H9 (cell line): Measurements from ENCODE around the gene ENC1. TPM values are rescaled to one million over a fixed set of nuclear protein-coding genes. Genes with fewer than 3 reads are reported as not detected.

Experiments used
- DNase-seq: peaks from one replicate; pipeline ENCODE4 v3.0.0-alpha.2; 2017
- H2AFZ ChIP-seq: one replicate; pipeline ENCODE4 v1.6.1; 2013; ENCODE audit warnings: mild to moderate bottlenecking, low read length, control low read depth, moderate library complexity
- H2AK5ac ChIP-seq: 2 replicates; pipeline ENCODE4 v1.6.1; 2013; ENCODE audit warnings: low read length, control low read depth, mixed read lengths; ENCODE audit not compliant: insufficient read length
- H2BK120ac ChIP-seq: one replicate; pipeline ENCODE4 v1.6.1; 2013; ENCODE audit warnings: low read depth, mild to moderate bottlenecking, low read length, control low read depth, inconsistent platforms; ENCODE audit not compliant: poor library complexity, severe bottlenecking
- H2BK12ac ChIP-seq: 2 replicates; pipeline ENCODE4 v1.6.1; 2013; ENCODE audit warnings: low read length, control low read depth, mixed read lengths, low read depth; ENCODE audit not compliant: insufficient read length
- H2BK15ac ChIP-seq: 2 replicates; pipeline ENCODE4 v1.6.1; 2013; ENCODE audit warnings: low read depth, low read length, control low read depth
- H2BK20ac ChIP-seq: one replicate; pipeline ENCODE4 v1.6.1; 2013; ENCODE audit warnings: low read depth, mild to moderate bottlenecking, low read length, control low read depth, inconsistent platforms; ENCODE audit not compliant: poor library complexity, severe bottlenecking
- H2BK5ac ChIP-seq: 2 replicates; pipeline ENCODE4 v1.6.1; 2013; ENCODE audit warnings: low read length, control low read depth, mixed read lengths; ENCODE audit not compliant: insufficient read length
- H3K14ac ChIP-seq: 2 replicates; pipeline ENCODE4 v1.6.1; 2013; ENCODE audit warnings: low read length, control low read depth; ENCODE audit not compliant: insufficient read depth
- H3K18ac ChIP-seq: 2 replicates; pipeline ENCODE4 v1.6.1; 2013; ENCODE audit warnings: low read depth, mild to moderate bottlenecking, mixed read lengths, low read length, control low read depth; ENCODE audit not compliant: insufficient read length
- H3K23ac ChIP-seq: 2 replicates; pipeline ENCODE4 v1.6.1; 2013; ENCODE audit warnings: low read length, control low read depth, mixed read lengths, low read depth; ENCODE audit not compliant: insufficient read length
- H3K23me2 ChIP-seq: 2 replicates; pipeline ENCODE4 v1.6.1; 2013; ENCODE audit warnings: low read depth, mild to moderate bottlenecking, mixed read lengths, low read length, control low read depth; ENCODE audit not compliant: insufficient read length, poor library complexity, severe bottlenecking
- H3K27ac ChIP-seq: 2 replicates; pipeline ENCODE4 v1.5.1; 2013; ENCODE audit warnings: low read length, control low read depth, mixed read lengths, low read depth; ENCODE audit not compliant: insufficient read length
- H3K27me3 ChIP-seq: 2 replicates; pipeline ENCODE4 v1.6.1; 2013; ENCODE audit warnings: low read length, control low read depth, inconsistent platforms; ENCODE audit not compliant: insufficient read depth
- H3K4ac ChIP-seq: 2 replicates; pipeline ENCODE4 v1.6.1; 2013; ENCODE audit warnings: low read depth, mild to moderate bottlenecking, control low read depth, inconsistent platforms, low read length, moderate library complexity
- H3K4me1 ChIP-seq: 2 replicates; pipeline ENCODE4 v1.6.1; 2013; ENCODE audit warnings: low read length, control low read depth, inconsistent platforms; ENCODE audit not compliant: insufficient read depth
- H3K4me2 ChIP-seq: 2 replicates; pipeline ENCODE4 v1.6.1; 2013; ENCODE audit warnings: low read length, control low read depth, mixed read lengths; ENCODE audit not compliant: insufficient read length, insufficient read depth
- H3K56ac ChIP-seq: 2 replicates; pipeline ENCODE4 v1.6.1; 2013; ENCODE audit warnings: low read depth, mild to moderate bottlenecking, mixed read lengths, low read length, control low read depth; ENCODE audit not compliant: insufficient read length
- H3K79me1 ChIP-seq: 2 replicates; pipeline ENCODE4 v1.6.1; 2013; ENCODE audit warnings: low read depth, mild to moderate bottlenecking, moderate library complexity, low read length, control low read depth, inconsistent platforms; ENCODE audit not compliant: insufficient read depth, poor library complexity, severe bottlenecking
- H3K79me2 ChIP-seq: 2 replicates; pipeline ENCODE4 v1.6.1; 2013; ENCODE audit warnings: low read length, control low read depth, inconsistent platforms; ENCODE audit not compliant: insufficient read depth
- H3K9ac ChIP-seq: 2 replicates; pipeline ENCODE4 v1.6.1; 2013; ENCODE audit warnings: low read length, control low read depth, mixed read lengths; ENCODE audit not compliant: insufficient read length; ENCODE audit errors: extremely low read depth
- H3K9me3 ChIP-seq: one replicate; pipeline ENCODE4 v1.6.1; 2013; ENCODE audit warnings: low read depth, low read length, inconsistent platforms; ENCODE audit not compliant: control insufficient read depth
- H3T11ph ChIP-seq: one replicate; pipeline ENCODE4 v1.6.1; 2013; ENCODE audit warnings: mild to moderate bottlenecking, low read length, control low read depth, inconsistent platforms
- H4K20me1 ChIP-seq: one replicate; pipeline ENCODE4 v1.6.1; 2013; ENCODE audit not compliant: control insufficient read depth, insufficient read length, insufficient read depth
- H4K5ac ChIP-seq: 2 replicates; pipeline ENCODE4 v1.6.1; 2013; ENCODE audit warnings: low read depth, mild to moderate bottlenecking, mixed read lengths, low read length, control low read depth; ENCODE audit not compliant: insufficient read length
- H4K8ac ChIP-seq: replicated peaks from 2 replicates; pipeline ENCODE4 v1.6.1; 2013; ENCODE audit warnings: low read length, control low read depth, mixed read lengths, low read depth; ENCODE audit not compliant: insufficient read length
- H4K91ac ChIP-seq: 2 replicates; pipeline ENCODE4 v1.6.1; 2013; ENCODE audit warnings: low read depth, mild to moderate bottlenecking, moderate library complexity, mixed read lengths, low read length, control low read depth; ENCODE audit not compliant: insufficient read length
- H3K27ac Mint-ChIP-seq, 3 experiments: 2 replicates in 2 of 3; 3 replicates in 1 of 3; pipeline ENCODE4 v1.8.0; 2020 to 2021; ENCODE audit warnings: mixed read lengths in 3 of 3, mild to moderate bottlenecking in 1 of 3, moderate library complexity in 1 of 3
- H3K27me3 Mint-ChIP-seq: 2 replicates; pipeline ENCODE4 v1.8.0; 2021; ENCODE audit warnings: low read depth, mild to moderate bottlenecking, moderate library complexity, mixed read lengths
- H3K36me3 Mint-ChIP-seq, 3 experiments: 2 replicates in 2 of 3; 3 replicates in 1 of 3; pipeline ENCODE4 v1.8.0; 2020 to 2021; ENCODE audit warnings: low read depth in 3 of 3, mixed read lengths in 3 of 3; ENCODE audit not compliant: insufficient read depth in 1 of 3
- H3K4me1 Mint-ChIP-seq, 2 experiments: 2 replicates each; pipeline ENCODE4 v1.8.0; 2020; ENCODE audit warnings: mixed read lengths in 2 of 2
- H3K4me3 Mint-ChIP-seq, 2 experiments: 2 replicates in 1 of 2; 3 replicates in 1 of 2; pipeline ENCODE4 v1.8.0; 2020 to 2021; ENCODE audit warnings: mild to moderate bottlenecking in 2 of 2, mixed read lengths in 2 of 2, moderate library complexity in 1 of 2
- H3K9me3 Mint-ChIP-seq, 2 experiments: 2 replicates in 1 of 2; 3 replicates in 1 of 2; pipeline ENCODE4 v1.8.0; 2020; ENCODE audit warnings: mild to moderate bottlenecking in 2 of 2, mixed read lengths in 2 of 2, moderate library complexity in 1 of 2
- WGBS: extraction: QIAGEN DNeasy Blood & Tissue Kit; methylation state at CpG from one replicate; pipeline ENCODE4 v1.1.7; 2013; ENCODE audit warnings: missing lambda C conversion rate, low lambda C conversion rate, mixed read lengths; ENCODE audit not compliant: insufficient read length; ENCODE audit errors: extremely low coverage; 5-methylcytosine and 5-hydroxymethylcytosine counted together
- total RNA-seq: library from RNA; stranded (reverse); gene quantifications from 2 replicates; pipeline ENCODE4 v1.2.1, GENCODE V29; 2021
- TF ChIP-seq, protein P1 (sequence below): fragments of 200-600 bp; sonication (generic); conservative IDR thresholded peaks from 3 replicates; pipeline ENCODE4 v1.8.0; 2021; ENCODE audit warnings: antibody characterized with exemption, mild to moderate bottlenecking

ENC1 gene
- total RNA-seq, 1 experiment from 2014 or later, result 14.4 TPM

DNA sequence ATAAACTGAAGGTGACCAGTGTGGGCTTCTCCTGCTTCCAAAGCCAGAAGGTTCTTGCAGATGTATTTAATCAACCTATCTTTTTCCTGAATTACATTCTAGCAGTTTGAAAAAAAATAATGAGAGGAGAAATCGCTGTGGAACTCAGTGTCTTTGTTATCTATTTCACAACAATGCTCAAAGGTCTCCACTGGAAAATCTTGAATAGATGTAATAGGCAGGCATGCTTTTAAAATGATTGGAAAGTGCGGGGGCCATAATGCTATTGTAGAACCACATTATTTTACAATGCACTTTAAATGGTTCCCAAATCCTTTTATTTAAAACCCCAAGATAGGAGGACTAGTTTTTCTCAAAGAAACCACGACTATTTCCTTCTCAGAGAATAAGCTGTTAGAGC, 23.3 kb downstream of the ENC1 start:
- peaks cover 2 to 6% of the 10 kb centered on the region in 2 experiments; a peak in 2 of 5 replicates for H3K9me3 Mint-ChIP-seq
- Histone ChIP-seq H4K8ac (no peak overlapping the region), H2BK20ac (no peak overlapping the region), H3K9ac (no peak overlapping the region), H3K56ac (no peak overlapping the region), H3T11ph (no peak overlapping the region), H2AFZ (no peak overlapping the region), H3K4me1 (no peaks in the 10 kb centered on the region), H2BK120ac (no peak overlapping the region), H2AK5ac (no peak overlapping the region), H3K27ac (no peak overlapping the region), H3K27me3 (no peaks in the 10 kb centered on the region), H3K79me1 (no peaks in the 10 kb centered on the region), H3K9me3 (no peaks in the 10 kb centered on the region), H3K14ac (no peak overlapping the region), H2BK5ac (no peak overlapping the region), H4K20me1 (no peaks in the 10 kb centered on the region), H2BK15ac (no peak overlapping the region), H3K4me2 (no peak overlapping the region), H3K18ac (no peak overlapping the region), H3K4ac (no peak overlapping the region), H3K79me2 (no peaks in the 10 kb centered on the region), H3K23me2 (no peaks in the 10 kb centered on the region), H4K5ac (no peak overlapping the region), H3K23ac (no peak overlapping the region), H2BK12ac (no peak overlapping the region), H4K91ac (no peak overlapping the region)
- no CpG with 5 or more reads among the region's 3 CpGs for WGBS
- no peak overlapping the region for H3K4me3 Mint-ChIP-seq
- peaks cover 0 to 7% (median 1%) of the 10 kb centered on the region in 3 experiments; a peak in 2 of 7 replicates for H3K36me3 Mint-ChIP-seq
- H3K27me3 Mint-ChIP-seq, result peaks cover 12% of the 10 kb centered on the region
- H3K4me1 Mint-ChIP-seq, result peaks cover 32 to 42% of the 10 kb centered on the region in 2 experiments
- no peak for DNase-seq
- H3K27ac Mint-ChIP-seq, result no peak overlapping the region
- TF ChIP-seq, protein P1, sequence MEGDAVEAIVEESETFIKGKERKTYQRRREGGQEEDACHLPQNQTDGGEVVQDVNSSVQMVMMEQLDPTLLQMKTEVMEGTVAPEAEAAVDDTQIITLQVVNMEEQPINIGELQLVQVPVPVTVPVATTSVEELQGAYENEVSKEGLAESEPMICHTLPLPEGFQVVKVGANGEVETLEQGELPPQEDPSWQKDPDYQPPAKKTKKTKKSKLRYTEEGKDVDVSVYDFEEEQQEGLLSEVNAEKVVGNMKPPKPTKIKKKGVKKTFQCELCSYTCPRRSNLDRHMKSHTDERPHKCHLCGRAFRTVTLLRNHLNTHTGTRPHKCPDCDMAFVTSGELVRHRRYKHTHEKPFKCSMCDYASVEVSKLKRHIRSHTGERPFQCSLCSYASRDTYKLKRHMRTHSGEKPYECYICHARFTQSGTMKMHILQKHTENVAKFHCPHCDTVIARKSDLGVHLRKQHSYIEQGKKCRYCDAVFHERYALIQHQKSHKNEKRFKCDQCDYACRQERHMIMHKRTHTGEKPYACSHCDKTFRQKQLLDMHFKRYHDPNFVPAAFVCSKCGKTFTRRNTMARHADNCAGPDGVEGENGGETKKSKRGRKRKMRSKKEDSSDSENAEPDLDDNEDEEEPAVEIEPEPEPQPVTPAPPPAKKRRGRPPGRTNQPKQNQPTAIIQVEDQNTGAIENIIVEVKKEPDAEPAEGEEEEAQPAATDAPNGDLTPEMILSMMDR, result no peak
